Measurements from ENCODE around the gene EDRF1.

Gene EDRF1

GRCh38 chr10:125795128-125795527 lies 75.6 kb downstream of the EDRF1 start:
- H3K4me1 Mint-ChIP-seq: peaks cover 8% of the 10 kb centered on the region
- no peak overlapping the region for H3K4me3 Mint-ChIP-seq
- no peaks in the 10 kb centered on the region for H3K9me3 Mint-ChIP-seq
- no peak for TF ChIP-seq CTCF (IDR thresholded peaks at IDR 0.05)
- peaks cover 3% of the 10 kb centered on the region for H3K27me3 Mint-ChIP-seq (ENCODE audit: low read depth, poor library complexity)
- peaks cover 36% of the 10 kb centered on the region for H3K36me3 Mint-ChIP-seq (ENCODE audit: low read depth)
- H3K27ac Mint-ChIP-seq: no peak overlapping the region
- DNase-seq: no peak

GRCh38 chr10:125795637-125796190 lies 76.2 kb downstream of the EDRF1 start:
- Mint-ChIP-seq H3K36me3 (ENCODE audit: low read depth) (peaks cover 34% of the 10 kb centered on the region), H3K9me3 (no peaks in the 10 kb centered on the region), H3K4me3 (no peak overlapping the region), H3K27ac (no peak overlapping the region), H3K27me3 (ENCODE audit: low read depth, poor library complexity) (peaks cover 3% of the 10 kb centered on the region), H3K4me1 (peaks cover 8% of the 10 kb centered on the region)
- no peak for DNase-seq
- no peak for TF ChIP-seq CTCF (IDR thresholded peaks at IDR 0.05)

GRCh38 chr10:125797424-125797823 lies 77.9 kb downstream of the EDRF1 start:
- Mint-ChIP-seq H3K36me3 (ENCODE audit: low read depth) (peaks cover 29% of the 10 kb centered on the region), H3K27me3 (ENCODE audit: low read depth, poor library complexity) (peaks cover 3% of the 10 kb centered on the region), H3K4me1 (peaks cover 6% of the 10 kb centered on the region), H3K27ac (no peak overlapping the region), H3K9me3 (no peaks in the 10 kb centered on the region), H3K4me3 (no peak overlapping the region)
- TF ChIP-seq CTCF (IDR thresholded peaks at IDR 0.05): no peak
- DNase-seq: no peak

- Mint-ChIP-seq H3K4me1 (no peaks in the 10 kb centered on the region), H3K36me3 (ENCODE audit: low read depth) (peaks cover 29% of the 10 kb centered on the region), H3K27ac (no peak overlapping the region), H3K9me3 (no peaks in the 10 kb centered on the region), H3K27me3 (ENCODE audit: low read depth, poor library complexity) (peaks cover 3% of the 10 kb centered on the region), H3K4me3 (no peak overlapping the region)
- no peak for TF ChIP-seq CTCF (IDR thresholded peaks at IDR 0.05)
- no peak for DNase-seq
Observed at GRCh38 chr10:125797994-125798662, 78.6 kb downstream of the EDRF1 start.

- no peak overlapping the region for H3K27ac Mint-ChIP-seq
- TF ChIP-seq CTCF (IDR thresholded peaks at IDR 0.05): no peak
- H3K9me3 Mint-ChIP-seq: no peaks in the 10 kb centered on the region
- peaks cover 27% of the 10 kb centered on the region for H3K36me3 Mint-ChIP-seq (ENCODE audit: low read depth)
- no peaks in the 10 kb centered on the region for H3K27me3 Mint-ChIP-seq (ENCODE audit: low read depth, poor library complexity)
- DNase-seq: no peak
- H3K4me1 Mint-ChIP-seq: no peaks in the 10 kb centered on the region
- no peak overlapping the region for H3K4me3 Mint-ChIP-seq
Observed at GRCh38 chr10:125799451-125800182, 80.1 kb downstream of the EDRF1 start.

Measured in nephron progenitor cell (in vitro differentiated cells).